GM12873 (cell line): Measurements from ENCODE around the gene MYH8.

Experiments used
- TF ChIP-seq, protein P1 (sequence below): IDR thresholded peaks from 2 replicates; pipeline ENCODE4 v1.5.1; 2012; ENCODE audit warnings: low read depth, mild to moderate bottlenecking, moderate library complexity, low read length, control low read depth; ENCODE audit not compliant: insufficient read depth; ENCODE audit errors: missing control alignments

The MYH8 gene

DNA sequence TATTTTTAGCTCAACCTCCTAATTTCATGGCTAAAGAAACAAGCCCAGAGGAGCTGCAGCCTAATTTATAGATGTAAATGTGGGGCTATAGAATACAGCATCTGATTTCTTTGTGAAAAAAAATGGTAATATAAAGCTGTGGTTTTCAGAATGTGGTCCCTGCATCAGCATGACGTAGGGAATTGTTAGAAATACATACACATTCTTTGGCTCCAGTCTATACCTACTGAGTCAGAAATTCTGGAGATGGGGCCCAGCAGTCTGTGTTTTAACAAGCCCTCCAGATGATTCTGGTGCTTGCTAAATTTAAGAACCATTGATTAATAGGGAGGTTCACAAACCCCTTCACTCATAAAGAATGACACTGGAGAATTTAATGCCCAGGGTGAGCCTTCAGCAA lies 18.1 kb upstream of the MYH8 start:
- TF ChIP-seq, protein P1, sequence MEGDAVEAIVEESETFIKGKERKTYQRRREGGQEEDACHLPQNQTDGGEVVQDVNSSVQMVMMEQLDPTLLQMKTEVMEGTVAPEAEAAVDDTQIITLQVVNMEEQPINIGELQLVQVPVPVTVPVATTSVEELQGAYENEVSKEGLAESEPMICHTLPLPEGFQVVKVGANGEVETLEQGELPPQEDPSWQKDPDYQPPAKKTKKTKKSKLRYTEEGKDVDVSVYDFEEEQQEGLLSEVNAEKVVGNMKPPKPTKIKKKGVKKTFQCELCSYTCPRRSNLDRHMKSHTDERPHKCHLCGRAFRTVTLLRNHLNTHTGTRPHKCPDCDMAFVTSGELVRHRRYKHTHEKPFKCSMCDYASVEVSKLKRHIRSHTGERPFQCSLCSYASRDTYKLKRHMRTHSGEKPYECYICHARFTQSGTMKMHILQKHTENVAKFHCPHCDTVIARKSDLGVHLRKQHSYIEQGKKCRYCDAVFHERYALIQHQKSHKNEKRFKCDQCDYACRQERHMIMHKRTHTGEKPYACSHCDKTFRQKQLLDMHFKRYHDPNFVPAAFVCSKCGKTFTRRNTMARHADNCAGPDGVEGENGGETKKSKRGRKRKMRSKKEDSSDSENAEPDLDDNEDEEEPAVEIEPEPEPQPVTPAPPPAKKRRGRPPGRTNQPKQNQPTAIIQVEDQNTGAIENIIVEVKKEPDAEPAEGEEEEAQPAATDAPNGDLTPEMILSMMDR = no peak

DNA sequence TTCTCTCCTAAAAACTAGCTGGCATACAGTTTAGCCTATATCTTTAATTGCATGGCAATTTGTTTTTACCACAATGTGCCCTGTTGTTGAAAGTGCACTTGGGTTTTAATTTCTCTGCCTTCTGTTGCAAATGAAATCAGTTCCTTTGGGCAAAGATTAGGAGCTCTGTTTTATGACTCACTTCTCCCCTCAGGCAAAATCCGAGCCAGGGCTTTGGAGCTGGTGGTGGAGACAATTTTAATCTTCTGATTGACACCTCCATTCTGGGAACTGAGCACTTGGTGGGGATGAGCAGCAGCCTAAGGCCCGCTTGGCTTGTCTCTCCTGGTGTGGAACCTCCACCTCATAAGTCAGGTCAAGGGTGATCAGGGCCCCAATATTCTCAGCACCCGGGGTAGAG lies 13.3 kb upstream of the MYH8 start:
- TF ChIP-seq, protein P1 = no peak

DNA sequence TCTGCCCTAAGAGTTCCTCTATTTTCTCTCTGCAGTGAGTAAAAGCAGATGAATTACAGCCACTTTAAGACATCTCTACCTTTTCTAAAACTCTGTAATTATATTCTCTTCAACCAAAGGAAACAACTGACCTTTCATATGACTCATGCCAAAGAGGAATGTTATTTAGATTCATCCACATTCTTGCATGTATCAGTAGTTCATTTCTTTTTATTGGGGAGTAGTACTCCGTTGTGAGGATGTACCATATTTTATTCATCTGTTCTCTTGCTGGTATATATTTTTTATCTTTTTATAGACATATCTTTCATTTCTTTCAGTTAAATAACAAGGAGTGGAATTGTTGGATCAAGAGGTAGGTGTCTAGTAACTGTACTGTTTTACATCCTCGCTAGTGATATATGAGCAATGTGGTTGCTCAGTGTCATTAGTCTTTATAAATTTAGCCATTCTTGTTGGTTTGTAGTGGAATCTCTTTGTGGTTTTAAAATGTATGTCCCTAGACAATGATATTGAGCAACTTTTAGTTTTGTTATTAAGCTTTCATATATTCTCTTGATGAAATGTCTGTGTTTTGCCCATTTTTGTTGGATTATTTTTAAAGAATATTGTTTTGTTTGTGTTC lies 7.8 kb upstream of the MYH8 start:
- TF ChIP-seq, protein P1 = no peak

DNA sequence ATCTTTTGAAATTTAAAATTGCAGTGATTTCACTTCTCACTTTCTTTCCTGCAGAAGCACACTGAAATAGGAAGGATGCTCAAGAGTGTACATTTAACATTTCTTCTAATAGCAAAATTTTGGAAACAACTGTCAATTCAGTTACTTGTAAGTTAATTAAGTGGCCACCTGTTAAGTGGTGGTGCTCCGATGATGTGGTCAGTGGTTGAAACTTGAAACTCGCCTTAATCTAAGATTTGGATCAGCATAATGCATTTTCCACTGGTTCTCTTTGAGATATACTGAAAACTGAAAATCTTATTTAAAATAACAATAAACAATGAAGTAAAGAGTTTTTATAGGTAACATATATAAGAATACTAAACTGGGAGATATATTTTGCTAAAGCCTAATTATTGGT lies 7.0 kb upstream of the MYH8 start:
- TF ChIP-seq, protein P1 = no peak

DNA sequence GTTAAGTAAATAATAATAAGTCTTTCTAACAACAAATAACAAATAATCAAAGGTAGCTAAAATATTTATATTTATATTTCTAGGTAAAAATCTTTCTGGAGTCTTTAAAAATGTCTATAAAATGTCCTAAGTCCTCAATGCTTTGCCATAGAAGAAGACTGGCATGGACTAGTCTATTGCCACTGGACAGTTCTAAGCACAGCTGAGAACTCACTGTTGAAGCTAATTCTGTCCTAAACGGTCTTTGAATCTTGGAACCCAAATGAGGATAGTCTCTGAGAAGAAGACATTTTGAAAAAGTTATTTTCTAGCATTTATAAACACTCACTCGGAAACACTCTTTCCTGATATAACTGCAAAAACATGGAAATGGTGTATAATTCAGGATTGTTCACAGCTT lies 539 bp downstream of the MYH8 start:
- TF ChIP-seq, protein P1 = no peak

DNA sequence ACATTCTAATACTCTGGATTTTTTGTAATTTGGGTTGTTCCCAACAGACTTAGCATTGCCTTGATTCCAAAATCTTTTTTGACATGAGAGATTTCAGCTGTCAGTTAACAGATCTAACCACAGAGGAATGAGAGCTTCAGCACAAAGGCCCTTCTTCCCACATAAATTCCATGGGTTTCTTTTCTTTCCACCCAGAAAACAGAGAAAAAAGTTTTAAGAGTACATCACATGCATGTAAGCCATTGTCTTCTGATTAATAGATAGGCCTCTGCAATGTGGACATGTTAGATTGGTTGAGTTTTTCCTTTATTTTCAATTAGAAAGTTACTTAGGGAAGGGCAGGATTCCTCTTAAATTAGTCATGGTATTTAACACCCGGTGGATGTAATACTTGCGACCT lies 939 bp downstream of the MYH8 start:
- TF ChIP-seq, protein P1 = no peak

DNA sequence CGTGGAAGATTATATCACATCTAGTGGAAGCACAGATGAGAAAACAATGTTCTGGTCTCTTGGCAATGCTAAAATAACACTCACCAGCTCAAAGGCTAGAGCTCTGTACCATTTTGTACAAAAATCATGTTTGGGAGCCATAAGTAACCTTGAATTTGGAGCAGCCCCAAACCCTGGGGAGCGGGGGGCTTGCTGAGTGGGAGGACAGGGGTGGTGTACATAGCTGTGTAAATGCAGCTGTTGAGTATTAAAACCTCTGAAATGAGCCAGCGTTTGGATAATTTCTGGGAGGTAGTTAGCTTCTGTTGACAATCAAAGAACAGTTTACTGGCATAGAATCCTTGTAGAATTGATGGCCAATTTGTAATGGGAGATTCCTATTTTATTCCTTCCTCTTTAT lies 4.3 kb downstream of the MYH8 start:
- TF ChIP-seq, protein P1 = no peak
